CD4-positive, CD25-positive, alpha-beta regulatory T cell (primary cell): ENCODE measurements around the gene ADRA2C. TPM values are rescaled to one million over a fixed set of nuclear protein-coding genes. Genes with fewer than 3 reads are reported as not detected.

Source experiments
- ATAC-seq, 2 donors: fragments of 150-1000 bp; cut with Tn5 transposase; one replicate each; pipeline ENCODE4 v1.10.0; 2021; ENCODE audit warnings: low read depth in 2 of 2, moderate number of reproducible peaks in 2 of 2, moderate library complexity in 1 of 2
- DNase-seq, 3 donors: peaks; one replicate each; pipeline versions ENCODE4 v3.0.0 to v3.0.0-alpha.2; 2012 to 2022; ENCODE audit warnings: mixed read lengths in 1 of 3
- H3K27ac ChIP-seq: one replicate; pipeline ENCODE4 v1.7.0; 2013; ENCODE audit warnings: mild to moderate bottlenecking, low read length; ENCODE audit not compliant: insufficient read depth, poor library complexity, severe bottlenecking
- H3K27me3 ChIP-seq: one replicate; pipeline ENCODE4 v1.7.0; 2013; ENCODE audit warnings: low read length; ENCODE audit not compliant: control insufficient read depth, insufficient read depth
- H3K36me3 ChIP-seq: one replicate; pipeline ENCODE4 v1.7.0; 2013; ENCODE audit warnings: mild to moderate bottlenecking, low read length, moderate library complexity; ENCODE audit not compliant: control insufficient read depth, insufficient read depth
- H3K4me1 ChIP-seq: 2 replicates; pipeline ENCODE4 v1.7.0; 2013; ENCODE audit warnings: mild to moderate bottlenecking, low read length; ENCODE audit not compliant: insufficient read depth, control insufficient read depth, poor library complexity, severe bottlenecking
- H3K4me3 ChIP-seq: one replicate; pipeline ENCODE4 v1.7.0; 2013; ENCODE audit warnings: low read depth, mild to moderate bottlenecking, low read length, moderate library complexity
- H3K9me3 ChIP-seq, 2 experiments: 1 replicate in 1 of 2; 2 replicates in 1 of 2; pipeline ENCODE4 v1.7.0; 2013; ENCODE audit warnings: low read length in 2 of 2, mild to moderate bottlenecking in 1 of 2, moderate library complexity in 1 of 2; ENCODE audit not compliant: control insufficient read depth in 2 of 2
- H3K27ac Mint-ChIP-seq, 3 donors: one replicate each; pipeline ENCODE4 v1.8.0; 2020 to 2022; ENCODE audit warnings: mild to moderate bottlenecking in 3 of 3, mixed read lengths in 3 of 3, moderate library complexity in 2 of 3
- H3K27me3 Mint-ChIP-seq: one replicate; pipeline ENCODE4 v1.8.0; 2022; ENCODE audit warnings: mild to moderate bottlenecking, mixed read lengths
- H3K36me3 Mint-ChIP-seq: one replicate; pipeline ENCODE4 v1.8.0; 2020; ENCODE audit warnings: mixed read lengths
- H3K4me1 Mint-ChIP-seq, 4 donors: one replicate each; pipeline ENCODE4 v1.8.0; 2020 to 2022; ENCODE audit warnings: mixed read lengths in 4 of 4, mild to moderate bottlenecking in 1 of 4
- H3K4me3 Mint-ChIP-seq, 4 donors: one replicate each; pipeline ENCODE4 v1.8.0; 2020 to 2022; ENCODE audit warnings: mild to moderate bottlenecking in 4 of 4, mixed read lengths in 4 of 4, moderate library complexity in 3 of 4
- H3K9me3 Mint-ChIP-seq, 7 donors: one replicate each; pipeline ENCODE4 v1.8.0; 2020 to 2022; ENCODE audit warnings: mixed read lengths in 7 of 7, mild to moderate bottlenecking in 3 of 7, moderate library complexity in 2 of 7
- polyA plus RNA-seq, 4 donors: library from polyadenylated mRNA; unstranded; fragments of 300-500 nt; fragmentation: Illumina TruSeq; gene quantifications; one replicate each; pipeline ENCODE4 v1.2.3, GENCODE V29; 2021
- total RNA-seq: library from RNA; stranded (reverse); gene quantifications from one replicate; pipeline ENCODE4 v1.2.3, GENCODE V29; 2022

The ADRA2C gene
- total and polyA plus RNA-seq, 5 donors from 2014 or later, result not detected

DNA sequence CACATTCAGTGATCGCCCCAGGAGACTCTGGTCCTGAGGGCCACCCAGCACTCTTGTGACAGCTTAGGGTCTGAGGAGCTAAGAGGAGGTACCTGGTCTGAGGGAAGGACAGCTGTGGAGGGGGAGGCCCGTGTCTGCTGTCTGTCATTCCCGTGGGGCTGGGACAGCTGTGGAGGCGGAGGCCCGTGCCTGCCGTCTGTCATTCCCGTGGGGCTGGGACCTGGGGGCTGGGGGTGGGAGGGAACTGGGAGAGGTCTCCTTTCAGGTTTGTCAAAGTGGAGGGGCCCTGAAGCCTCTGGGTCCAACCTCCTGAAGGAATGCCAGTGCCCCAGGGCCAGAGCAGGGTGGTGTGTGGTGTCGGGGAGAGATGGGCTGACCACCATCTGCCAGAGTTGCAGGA lies 45.0 kb upstream of the ADRA2C start:
- Mint-ChIP-seq H3K27me3 (peaks cover 8% of the 10 kb centered on the region), H3K9me3 (peaks cover 0 to 12% (median 2%) of the 10 kb centered on the region in 7 donors), H3K27ac (no peak overlapping the region), H3K36me3 (no peaks in the 10 kb centered on the region), H3K4me3 (no peak overlapping the region), H3K4me1 (peaks cover 0 to 5% (median 0%) of the 10 kb centered on the region in 4 donors)
- Histone ChIP-seq H3K4me3 (no peak overlapping the region), H3K36me3 (no peaks in the 10 kb centered on the region), H3K4me1 (no peaks in the 10 kb centered on the region), H3K9me3 (no peaks in the 10 kb centered on the region), H3K27me3 (no peaks in the 10 kb centered on the region), H3K27ac (no peak overlapping the region)
- no peak for ATAC-seq
- no peak for DNase-seq

DNA sequence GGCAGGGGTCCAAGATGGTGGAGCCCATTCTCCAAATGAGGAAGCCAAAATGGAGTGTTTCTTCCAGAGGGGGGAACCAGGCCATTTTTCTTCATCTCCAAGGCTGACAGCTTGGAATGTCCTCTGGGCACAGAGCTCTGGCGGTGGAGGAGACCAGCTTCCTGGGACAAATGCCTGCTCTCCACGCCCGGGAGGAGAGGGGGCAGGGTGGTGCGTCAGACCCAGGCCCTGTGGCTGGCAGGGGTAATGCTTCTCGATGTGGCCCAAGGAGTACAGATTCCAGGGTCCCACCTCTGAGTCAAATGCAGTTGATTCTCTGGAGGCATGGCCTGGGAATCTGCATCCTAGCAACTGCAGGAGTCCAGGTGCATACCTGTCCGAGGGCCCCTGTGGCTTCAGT lies 44.6 kb upstream of the ADRA2C start:
- Mint-ChIP-seq H3K27ac (no peak overlapping the region), H3K27me3 (peaks cover 8% of the 10 kb centered on the region)
- no peak for DNase-seq

GRCh38 chr4:3722446-3723231 lies 43.5 kb upstream of the ADRA2C start:
- Mint-ChIP-seq H3K27me3 (peaks cover 10% of the 10 kb centered on the region), H3K27ac (no peak overlapping the region), H3K4me1 (peaks cover 0 to 5% (median 0%) of the 10 kb centered on the region in 4 donors), H3K4me3 (no peak overlapping the region), H3K9me3 (peaks cover 0 to 12% (median 2%) of the 10 kb centered on the region in 7 donors), H3K36me3 (no peaks in the 10 kb centered on the region)
- Histone ChIP-seq H3K4me1 (no peaks in the 10 kb centered on the region), H3K36me3 (no peaks in the 10 kb centered on the region), H3K4me3 (no peak overlapping the region), H3K9me3 (no peaks in the 10 kb centered on the region), H3K27me3 (no peaks in the 10 kb centered on the region), H3K27ac (no peak overlapping the region)
- ATAC-seq (no peak), DNase-seq (no peak)

More for the DNA sequence above, 44.6 kb upstream of the ADRA2C start:
- Histone ChIP-seq H3K36me3 (no peaks in the 10 kb centered on the region), H3K27me3 (no peaks in the 10 kb centered on the region), H3K4me1 (no peaks in the 10 kb centered on the region), H3K4me3 (no peak overlapping the region), H3K27ac (no peak overlapping the region), H3K9me3 (no peaks in the 10 kb centered on the region)
- H3K4me1 Mint-ChIP-seq, result peaks cover 0 to 5% (median 0%) of the 10 kb centered on the region in 4 donors
- no peak for ATAC-seq
- peaks cover 0 to 12% (median 2%) of the 10 kb centered on the region in 7 donors for H3K9me3 Mint-ChIP-seq
- H3K36me3 Mint-ChIP-seq, result no peaks in the 10 kb centered on the region
- H3K4me3 Mint-ChIP-seq, result no peak overlapping the region

- ATAC-seq, result no peak
Measured at GRCh38 chr4:3723232-3723642, 42.9 kb upstream of the ADRA2C start.

GRCh38 chr4:3724319-3725231 lies 41.6 kb upstream of the ADRA2C start:
- Histone ChIP-seq H3K27ac (no peak overlapping the region), H3K9me3 (no peaks in the 10 kb centered on the region), H3K4me1 (no peaks in the 10 kb centered on the region), H3K27me3 (no peaks in the 10 kb centered on the region), H3K4me3 (no peak overlapping the region), H3K36me3 (no peaks in the 10 kb centered on the region)
- peaks cover 0 to 5% (median 0%) of the 10 kb centered on the region in 4 donors for H3K4me1 Mint-ChIP-seq
- H3K9me3 Mint-ChIP-seq, result peaks cover 0 to 2% (median 0%) of the 10 kb centered on the region in 7 donors
- peaks cover 11% of the 10 kb centered on the region for H3K27me3 Mint-ChIP-seq
- no peaks in the 10 kb centered on the region for H3K36me3 Mint-ChIP-seq
- DNase-seq, result no peak
- no peak overlapping the region for H3K4me3 Mint-ChIP-seq
- ATAC-seq, result no peak
- no peak overlapping the region for H3K27ac Mint-ChIP-seq

More at GRCh38 chr4:3723232-3723642, 42.9 kb upstream of the ADRA2C start:
- peaks cover 11% of the 10 kb centered on the region for H3K27me3 Mint-ChIP-seq
- no peaks in the 10 kb centered on the region for H3K36me3 Mint-ChIP-seq
- Histone ChIP-seq H3K9me3 (no peaks in the 10 kb centered on the region), H3K4me1 (no peaks in the 10 kb centered on the region), H3K27me3 (no peaks in the 10 kb centered on the region), H3K36me3 (no peaks in the 10 kb centered on the region), H3K27ac (no peak overlapping the region), H3K4me3 (no peak overlapping the region)
- no peak overlapping the region for H3K27ac Mint-ChIP-seq
- peaks cover 0 to 5% (median 0%) of the 10 kb centered on the region in 4 donors for H3K4me1 Mint-ChIP-seq
- H3K9me3 Mint-ChIP-seq, result peaks cover 0 to 8% (median 2%) of the 10 kb centered on the region in 7 donors
- H3K4me3 Mint-ChIP-seq, result no peak overlapping the region
- DNase-seq, result no peak

- Mint-ChIP-seq H3K9me3 (peaks cover 0 to 2% (median 0%) of the 10 kb centered on the region in 7 donors), H3K27me3 (peaks cover 11% of the 10 kb centered on the region), H3K4me3 (no peak overlapping the region), H3K27ac (no peak overlapping the region), H3K36me3 (no peaks in the 10 kb centered on the region), H3K4me1 (peaks cover 0 to 5% (median 0%) of the 10 kb centered on the region in 4 donors)
- Histone ChIP-seq H3K27me3 (no peaks in the 10 kb centered on the region), H3K27ac (no peak overlapping the region), H3K4me1 (no peaks in the 10 kb centered on the region), H3K36me3 (no peaks in the 10 kb centered on the region), H3K4me3 (no peak overlapping the region), H3K9me3 (no peaks in the 10 kb centered on the region)
- DNase-seq, result no peak
- no peak for ATAC-seq
Measured at GRCh38 chr4:3725936-3726870, 40.0 kb upstream of the ADRA2C start.
